Measurements from ENCODE around the gene ETF1. TPM values are rescaled to one million over a fixed set of nuclear protein-coding genes. Genes with fewer than 3 reads are reported as not detected.

The ETF1 gene
- total RNA-seq, 1 donor from 2014 or later = 205 TPM

Other genes starting within 250 kb of the ETF1 start
- gene CDC25C, start 211.4 kb downstream of the ETF1 start, total RNA-seq = 6.7 and 7.9 TPM in 2 replicates
- gene FAM53C, start 205.0 kb downstream of the ETF1 start, total RNA-seq = 24.1 and 27.1 TPM in 2 replicates
- gene KDM3B, start 190.6 kb downstream of the ETF1 start, total RNA-seq = 48.7 and 52.7 TPM in 2 replicates
- gene REEP2, start 104.2 kb downstream of the ETF1 start, total RNA-seq = 3.5 and 4.6 TPM in 2 replicates
- 53.4 and 54.6 TPM in 2 replicates for gene EGR1, start 77.8 kb downstream of the ETF1 start, total RNA-seq
- gene HSPA9, start 32.2 kb upstream of the ETF1 start, total RNA-seq = 415 and 430 TPM in 2 replicates
- 58.7 and 78.6 TPM in 2 replicates for gene CTNNA1, start 210.2 kb upstream of the ETF1 start, total RNA-seq

All from activated CD4-positive, alpha-beta T cell treated with anti-CD3 and anti-CD28 coated beads, Interleukin-2, amount 10 ng/mL, durations not matched to agents 24 days and 14 days (primary cell).